Psoas muscle (tissue), 8 donors: Measurements from ENCODE around the gene MTG1. TPM values are rescaled to one million over a fixed set of nuclear protein-coding genes. Genes with fewer than 3 reads are reported as not detected.
A peak's percentile ranks its signal among the peaks of the same experiment; 100 is the strongest.

Source experiments
- ATAC-seq, 4 donors: fragments of 200-7000 bp; cut with Tn5 transposase; one replicate each; pipeline ENCODE4 v1.9.1; 2020; ENCODE audit warnings: moderate library complexity in 3 of 4, mild to moderate bottlenecking in 2 of 4
- DNase-seq, 2 donors: peaks; one replicate each; pipeline ENCODE4 v3.0.0-alpha.2; 2020
- H3K27ac ChIP-seq: fragments of 200-600 bp; one replicate; pipeline ENCODE4 v1.8.0; 2022
- H3K27me3 ChIP-seq, 3 donors: fragments of 200-600 bp in 1 of 3; one replicate each; pipeline versions ENCODE4 v1.6.1 to v1.8.0; 2013 to 2022; ENCODE audit warnings: low read length in 2 of 3, mild to moderate bottlenecking in 2 of 3, moderate library complexity in 1 of 3; ENCODE audit not compliant: insufficient read depth in 3 of 3
- H3K36me3 ChIP-seq, 2 donors: fragments of 200-600 bp in 1 of 2; one replicate each; pipeline versions ENCODE4 v1.6.1 to v1.8.0; 2013 to 2022; ENCODE audit warnings: low read depth in 1 of 2, mild to moderate bottlenecking in 1 of 2, moderate library complexity in 1 of 2; ENCODE audit not compliant: insufficient read depth in 1 of 2
- H3K4me1 ChIP-seq: fragments of 200-600 bp; one replicate; pipeline ENCODE4 v1.8.0; 2022
- H3K4me3 ChIP-seq: fragments of 200-600 bp; one replicate; pipeline ENCODE4 v1.8.0; 2022; ENCODE audit warnings: mild to moderate bottlenecking
- H3K9me3 ChIP-seq: fragments of 200-600 bp; one replicate; pipeline ENCODE4 v1.8.0; 2022
- CTCF ChIP-seq: fragments of 200-600 bp; IDR thresholded peaks from one replicate; pipeline ENCODE4 v1.8.0; 2022; ENCODE audit warnings: antibody characterized with exemption
- WGBS, 3 donors: extraction: QIAGEN DNeasy Blood & Tissue Kit; methylation state at CpG; one replicate each; pipeline versions ENCODE4 v1.1.6 to v1.1.7; 2013; 5-methylcytosine and 5-hydroxymethylcytosine counted together
- intact Hi-C, 2 donors: fragments of 100-400 bp; cut with DNase I; formaldehyde crosslinking; loops; one replicate each; pipeline versions ENCODE4 v1.11.0 to v1.14.2; 2022
- polyA plus RNA-seq, 3 donors: library from polyadenylated mRNA; stranded (reverse); fragments of 200-250 nt; gene quantifications; one replicate each; pipeline ENCODE4 v1.2.3, GENCODE V29; 2013
- total RNA-seq, 4 donors: library from RNA; stranded (reverse); fragmentation: NEBNext Ultra II Directional in 2 of 4; extraction: Animal tissue kit (Norgen Biotek cat#: 25700) in 2 of 4; gene quantifications; one replicate each; pipeline versions ENCODE4 v1.2.1 to v1.2.4, GENCODE V29; 2021 to 2023
- donor health status: healthy with polysubstance abuse.
- donor health status: DM: no; HTN: no; CAD: no; lungs with moderate emphysema.
- donor health status: Bipolar disorder and iron deficiency.
- donor health status: healthy.
- donor health status: DM: yes; HTN: yes; CAD: no.
- donor health status: DM: no; HTN: no; CAD: no.
- donor health status: DM: no; HTN: no; CAD: no.
- donor health status: DM: yes; HTN: yes; CAD: no.

MTG1 gene
- total and polyA plus RNA-seq, 7 donors = 22.7 to 67.1 (median 31.5) TPM

GRCh38 chr10:133351408-133352318 is 42.3 kb upstream of the MTG1 start:
- no peaks in the 10 kb centered on the region for H3K36me3 ChIP-seq
- no peak overlapping the region for H3K27ac ChIP-seq
- no peak for TF ChIP-seq CTCF
- WGBS, 3 donors = 62 to 68% (median 67%) methylated on average over 23 to 24 of the region's 24 CpGs
- H3K4me3 ChIP-seq = no peak overlapping the region
- ATAC-seq (no peak), DNase-seq (peak in 1 of 2 donors; percentile 49)
- H3K4me1 ChIP-seq = peaks cover 2% of the 10 kb centered on the region
- no peaks in the 10 kb centered on the region for H3K9me3 ChIP-seq
- H3K27me3 ChIP-seq = peaks cover 0 to 41% (median 3%) of the 10 kb centered on the region in 3 donors
- intact Hi-C loops = no loop called here

GRCh38 chr10:133353202-133353959 is 40.6 kb upstream of the MTG1 start:
- no peak for ATAC-seq
- intact Hi-C loops = no loop called here
- 67 to 79% (median 69%) methylated on average over 16 of the region's 16 CpGs for WGBS, 3 donors

DNA sequence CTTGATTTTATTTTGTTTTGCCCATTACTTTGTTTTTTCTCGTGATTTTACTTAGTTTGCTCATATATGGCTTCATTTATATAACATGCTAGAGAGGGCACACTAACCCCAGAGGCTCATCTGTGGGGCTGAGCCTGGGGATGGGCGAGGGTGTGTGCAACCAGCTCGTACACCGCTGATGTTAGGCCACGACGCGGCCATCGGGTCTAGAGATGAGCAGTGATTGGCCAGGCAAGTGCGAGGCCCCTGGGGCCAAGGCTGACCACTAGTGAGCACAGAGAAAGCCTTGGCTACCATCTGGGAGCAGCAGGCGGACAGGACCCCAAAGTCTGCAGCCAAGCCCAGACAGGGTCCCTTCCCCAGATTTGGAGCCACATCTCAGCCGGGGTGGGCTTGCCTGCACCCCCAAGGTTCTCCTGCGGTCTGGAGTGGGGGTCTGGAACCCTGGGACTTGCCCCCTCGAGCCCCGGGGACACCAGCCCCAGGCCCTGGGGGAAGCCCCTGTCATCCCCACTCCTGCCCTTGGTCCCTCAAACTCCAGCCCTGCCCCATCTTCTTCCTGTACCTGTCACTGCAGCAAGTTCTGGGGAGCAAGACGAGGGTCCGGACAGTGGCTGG is 39.9 kb upstream of the MTG1 start:
- 81 to 93% (median 84%) methylated on average over 15 to 16 of the region's 16 CpGs for WGBS, 3 donors
- H3K9me3 ChIP-seq = no peaks in the 10 kb centered on the region
- intact Hi-C loops = no loop called here
- H3K4me3 ChIP-seq = no peak overlapping the region
- peaks cover 0 to 22% (median 0%) of the 10 kb centered on the region in 3 donors for H3K27me3 ChIP-seq
- peaks cover 4% of the 10 kb centered on the region for H3K4me1 ChIP-seq
- ATAC-seq (no peak), DNase-seq (no peak)
- no peak overlapping the region for H3K27ac ChIP-seq
- H3K36me3 ChIP-seq = no peaks in the 10 kb centered on the region
- no peak for TF ChIP-seq CTCF

More at GRCh38 chr10:133353202-133353959, 40.6 kb upstream of the MTG1 start:
- Histone ChIP-seq H3K36me3 (no peaks in the 10 kb centered on the region), H3K27ac (no peak overlapping the region), H3K4me3 (no peak overlapping the region), H3K27me3 (peaks cover 0 to 23% (median 0%) of the 10 kb centered on the region in 3 donors), H3K9me3 (no peaks in the 10 kb centered on the region), H3K4me1 (peaks cover 4% of the 10 kb centered on the region)
- no peak for TF ChIP-seq CTCF
- DNase-seq = peak in 1 of 2 donors; percentile 32

DNA sequence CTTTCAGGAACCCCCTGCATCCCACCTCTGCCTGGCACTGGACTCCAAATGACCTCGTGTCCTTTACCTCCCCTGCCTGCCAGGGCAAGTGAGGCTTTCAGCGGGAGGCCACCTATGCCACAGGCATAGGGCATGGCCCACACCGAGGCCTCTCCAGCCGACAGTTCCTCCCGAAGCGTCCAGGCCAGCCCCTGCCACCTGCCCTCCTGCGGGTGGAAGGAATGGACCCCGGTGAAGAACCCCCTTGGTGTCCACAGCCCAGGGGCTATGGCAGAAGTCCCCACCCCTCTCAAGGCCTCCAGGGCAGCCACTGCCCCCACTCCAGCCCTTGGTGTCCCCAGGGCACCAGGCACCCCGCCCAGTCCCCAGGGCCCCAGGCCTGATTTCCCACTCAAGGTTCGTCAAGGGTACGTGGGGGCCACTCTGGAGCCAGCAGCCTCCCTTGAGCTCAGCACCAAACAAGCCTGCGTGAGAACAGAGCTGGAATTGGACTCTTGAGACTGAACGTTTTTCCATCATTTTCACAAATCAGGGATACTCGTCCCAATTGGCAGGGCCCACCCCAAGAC is 39.2 kb upstream of the MTG1 start:
- 92 to 96% (median 93%) methylated on average over 12 to 14 of the region's 14 CpGs for WGBS, 3 donors
- intact Hi-C loops = no loop called here

More for the DNA sequence above, 39.2 kb upstream of the MTG1 start:
- no peak overlapping the region for H3K27ac ChIP-seq
- H3K27me3 ChIP-seq = peaks cover 0 to 15% (median 0%) of the 10 kb centered on the region in 3 donors
- TF ChIP-seq CTCF = no peak
- ATAC-seq = no peak
- no peak overlapping the region for H3K4me3 ChIP-seq
- H3K9me3 ChIP-seq = no peaks in the 10 kb centered on the region
- H3K4me1 ChIP-seq = peaks cover 4% of the 10 kb centered on the region
- H3K36me3 ChIP-seq = no peaks in the 10 kb centered on the region
- peak in 1 of 2 donors; percentile 46 for DNase-seq
